ENCODE results near the gene ARAP3.

ARAP3 gene

GRCh38 chr5:141664733-141665461 is 17.1 kb downstream of the ARAP3 start:
- Histone ChIP-seq H3K27ac (no peak overlapping the region), H3K4me3 (ENCODE audit: low read depth, low read length) (no peak overlapping the region), H3K27me3 (replicated peaks) (no peaks in the 10 kb centered on the region), H3K36me3 (replicated peaks) (peaks cover 20% of the 10 kb centered on the region)
- in situ Hi-C loops (cut with HindIII; ENCODE audit: low pct_ligation_motif_present, low sequenced_read_pairs) = no loop called here
- DNase-seq = peak; percentile 54
- TF ChIP-seq, protein P1, sequence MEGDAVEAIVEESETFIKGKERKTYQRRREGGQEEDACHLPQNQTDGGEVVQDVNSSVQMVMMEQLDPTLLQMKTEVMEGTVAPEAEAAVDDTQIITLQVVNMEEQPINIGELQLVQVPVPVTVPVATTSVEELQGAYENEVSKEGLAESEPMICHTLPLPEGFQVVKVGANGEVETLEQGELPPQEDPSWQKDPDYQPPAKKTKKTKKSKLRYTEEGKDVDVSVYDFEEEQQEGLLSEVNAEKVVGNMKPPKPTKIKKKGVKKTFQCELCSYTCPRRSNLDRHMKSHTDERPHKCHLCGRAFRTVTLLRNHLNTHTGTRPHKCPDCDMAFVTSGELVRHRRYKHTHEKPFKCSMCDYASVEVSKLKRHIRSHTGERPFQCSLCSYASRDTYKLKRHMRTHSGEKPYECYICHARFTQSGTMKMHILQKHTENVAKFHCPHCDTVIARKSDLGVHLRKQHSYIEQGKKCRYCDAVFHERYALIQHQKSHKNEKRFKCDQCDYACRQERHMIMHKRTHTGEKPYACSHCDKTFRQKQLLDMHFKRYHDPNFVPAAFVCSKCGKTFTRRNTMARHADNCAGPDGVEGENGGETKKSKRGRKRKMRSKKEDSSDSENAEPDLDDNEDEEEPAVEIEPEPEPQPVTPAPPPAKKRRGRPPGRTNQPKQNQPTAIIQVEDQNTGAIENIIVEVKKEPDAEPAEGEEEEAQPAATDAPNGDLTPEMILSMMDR (IDR thresholded peaks at IDR 0.05; ENCODE audit: low read depth, low read length, missing control alignments) = peak; percentile 97

DNA sequence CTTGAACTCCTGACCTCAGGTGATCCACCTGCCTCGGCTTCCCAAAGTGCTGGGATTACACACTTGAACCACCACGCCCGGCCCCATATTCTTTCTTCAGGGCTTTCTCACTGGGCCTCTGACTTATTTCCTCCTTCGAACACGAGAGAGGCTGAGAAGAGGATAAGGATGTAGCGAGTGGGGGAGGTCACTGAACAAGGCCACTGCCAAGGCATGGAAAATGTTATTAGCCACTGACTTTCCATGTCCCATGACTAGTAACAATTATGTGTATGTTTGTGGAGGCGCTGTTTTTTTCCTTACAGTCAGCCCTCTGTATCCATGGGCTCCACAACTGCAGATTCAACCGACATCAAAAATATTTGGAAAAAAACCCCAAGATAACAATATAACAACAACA is 18.5 kb downstream of the ARAP3 start:
- H3K36me3 ChIP-seq (replicated peaks) = peaks cover 15% of the 10 kb centered on the region
- no peak overlapping the region for H3K4me3 ChIP-seq (ENCODE audit: low read depth, low read length)
- in situ Hi-C loops (cut with HindIII; ENCODE audit: low pct_ligation_motif_present, low sequenced_read_pairs) = no loop called here
- TF ChIP-seq, protein P1 (IDR thresholded peaks at IDR 0.05; ENCODE audit: low read depth, low read length, missing control alignments) = no peak
- no peak for DNase-seq
- no peak overlapping the region for H3K27ac ChIP-seq
- no peaks in the 10 kb centered on the region for H3K27me3 ChIP-seq (replicated peaks)

- in situ Hi-C loops (cut with HindIII; ENCODE audit: low pct_ligation_motif_present, low sequenced_read_pairs) = no loop called here
- peaks cover 15% of the 10 kb centered on the region for H3K36me3 ChIP-seq (replicated peaks)
- no peak for DNase-seq
- no peak overlapping the region for H3K27ac ChIP-seq
- H3K27me3 ChIP-seq (replicated peaks) = no peaks in the 10 kb centered on the region
- TF ChIP-seq, protein P1 (IDR thresholded peaks at IDR 0.05; ENCODE audit: low read depth, low read length, missing control alignments) = no peak
- H3K4me3 ChIP-seq (ENCODE audit: low read depth, low read length) = no peak overlapping the region
These were observed 20.0 kb downstream of the ARAP3 start for GRCh38 chr5:141662028-141662427.

GRCh38 chr5:141657937-141658545 is 24.0 kb downstream of the ARAP3 start:
- Histone ChIP-seq H3K27me3 (replicated peaks) (no peaks in the 10 kb centered on the region), H3K36me3 (replicated peaks) (peaks cover 22% of the 10 kb centered on the region), H3K4me3 (ENCODE audit: low read depth, low read length) (no peak overlapping the region), H3K27ac (peak overlapping the region; percentile 60)
- DNase-seq = peak; percentile 95
- in situ Hi-C loops (cut with HindIII; ENCODE audit: low pct_ligation_motif_present, low sequenced_read_pairs) = no loop called here
- TF ChIP-seq, protein P1 (IDR thresholded peaks at IDR 0.05; ENCODE audit: low read depth, low read length, missing control alignments) = no peak

DNA sequence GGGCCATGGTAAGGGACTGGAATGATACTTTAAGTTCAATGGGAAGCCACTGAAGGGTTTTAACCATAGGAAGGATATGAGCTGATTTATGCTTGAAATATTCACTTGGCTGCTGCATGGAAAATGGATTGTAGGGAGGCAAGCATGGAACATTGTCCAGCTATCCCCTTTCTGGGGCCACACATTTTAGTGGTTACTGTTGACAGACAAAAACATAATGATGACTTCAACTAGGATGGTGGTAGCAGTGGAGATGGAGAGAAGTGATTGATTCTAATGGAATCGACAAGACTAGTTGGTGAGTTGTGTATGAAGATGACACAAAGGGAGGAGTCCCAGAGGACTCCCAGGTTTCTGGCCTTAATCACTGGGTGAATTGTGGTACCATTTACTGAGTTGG is 24.6 kb downstream of the ARAP3 start:
- Histone ChIP-seq H3K27ac (no peak overlapping the region), H3K27me3 (replicated peaks) (no peaks in the 10 kb centered on the region), H3K36me3 (replicated peaks) (peaks cover 22% of the 10 kb centered on the region), H3K4me3 (ENCODE audit: low read depth, low read length) (no peak overlapping the region)
- DNase-seq = no peak
- in situ Hi-C loops (cut with HindIII; ENCODE audit: low pct_ligation_motif_present, low sequenced_read_pairs) = no loop called here
- TF ChIP-seq, protein P1 (IDR thresholded peaks at IDR 0.05; ENCODE audit: low read depth, low read length, missing control alignments) = no peak
